ENCODE results near the gene SH2D7.
"Not testable (repeated sequence)": the region's sequence is repeated elsewhere in the genome, so short reads cannot be mapped to it uniquely, and the experiment has no call there.

SH2D7 gene

GRCh38 chr15:78146425-78147154 lies 54.2 kb downstream of the SH2D7 start:
- DNase-seq: no peak

GRCh38 chr15:78147566-78147965 lies 55.2 kb downstream of the SH2D7 start:
- no peak for DNase-seq

GRCh38 chr15:78148392-78149067 lies 56.2 kb downstream of the SH2D7 start:
- no peak for DNase-seq

GRCh38 chr15:78149068-78149804 lies 56.9 kb downstream of the SH2D7 start, which contains the start of gene IDH3A:
TSS of gene IDH3A (plus strand) at chr15:78149362. CDS start at chr15:78149404, 42 bp downstream.
- peak; percentile 99 for DNase-seq

GRCh38 chr15:78149805-78150751 lies 57.7 kb downstream of the SH2D7 start:
- DNase-seq: no peak

GRCh38 chr15:78151075-78151474 lies 58.7 kb downstream of the SH2D7 start:
- not testable (repeated sequence) for DNase-seq

Data from activated effector memory CD4-positive, alpha-beta T cell treated with Interleukin-2 at 50 U/mL for 16 hours (primary cell).